Transverse colon (tissue), 4 donors: ENCODE results near the gene TPRG1L.

Experiments used
- CTCF ChIP-seq, 5 experiments: fragments of 200-600 bp in 3 of 5; fragments of 450-650 bp in 2 of 5; sonication (generic) in 3 of 5; IDR thresholded peaks; 1 replicate in 2 of 5; 2 replicates in 3 of 5; pipeline ENCODE4 v1.5.1; 2016 to 2017; ENCODE audit warnings: antibody characterized with exemption in 5 of 5, inconsistent platforms in 3 of 5, mild to moderate bottlenecking in 2 of 5, moderate library complexity in 1 of 5
- EP300 ChIP-seq: sonication (generic); formaldehyde crosslinking; IDR thresholded peaks from one replicate; pipeline ENCODE4 v1.6.1; 2017; ENCODE audit warnings: antibody characterized with exemption, low read depth
- POLR2A ChIP-seq: fragments of 450-650 bp; IDR thresholded peaks from one replicate; pipeline ENCODE4 v1.6.1; 2016; ENCODE audit warnings: antibody characterized with exemption, mild to moderate bottlenecking, moderate library complexity
- POLR2AphosphoS5 ChIP-seq, 3 donors: sonication (generic); formaldehyde crosslinking; IDR thresholded peaks; one replicate each; pipeline ENCODE4 v1.6.1; 2016; ENCODE audit warnings: antibody characterized with exemption in 3 of 3

GRCh38 chr1:3642919-3643675, 18.3 kb downstream of the TPRG1L start:
- TF ChIP-seq POLR2AphosphoS5 (IDR thresholded peaks at IDR 0.05) (no peak), POLR2A (no peak), CTCF (IDR thresholded peaks at IDR 0.05) (no peak), EP300 (no peak)
